Measurements from ENCODE around the gene TBC1D17.
A peak's percentile ranks its signal among the peaks of the same experiment; 100 is the strongest.

TBC1D17 gene

GRCh38 chr19:49862391-49863253, 14.9 kb upstream of the TBC1D17 start:
- no peak for DNase-seq

GRCh38 chr19:49863254-49863934, 14.1 kb upstream of the TBC1D17 start:
- no peak for DNase-seq

- no peak for DNase-seq
Measured at GRCh38 chr19:49863935-49864320, 13.6 kb upstream of the TBC1D17 start.

- DNase-seq, result no peak
Measured at GRCh38 chr19:49864890-49865289, 12.6 kb upstream of the TBC1D17 start.

GRCh38 chr19:49866933-49867782, 10.3 kb upstream of the TBC1D17 start, which contains the start of gene PNKP:
PNKP (minus strand) TSS chr19:49867576; CDS start chr19:49867204, 372 bp downstream.
- DNase-seq, result peak; percentile 86

- DNase-seq, result no peak
Measured at GRCh38 chr19:49869009-49869483, 8.5 kb upstream of the TBC1D17 start.

GRCh38 chr19:49869484-49870308, 7.8 kb upstream of the TBC1D17 start:
- DNase-seq, result peak; percentile 99

GRCh38 chr19:49870309-49870901, 7.1 kb upstream of the TBC1D17 start:
- DNase-seq, result no peak

- DNase-seq, result no peak
Measured at GRCh38 chr19:49871349-49871985, 6.0 kb upstream of the TBC1D17 start.

- DNase-seq, result no peak
Measured at GRCh38 chr19:49872245-49873128, 5.0 kb upstream of the TBC1D17 start.

- DNase-seq, result no peak
Measured at GRCh38 chr19:49873129-49873521, 4.4 kb upstream of the TBC1D17 start.

- no peak for DNase-seq
Measured at GRCh38 chr19:49873834-49874233, 3.7 kb upstream of the TBC1D17 start.

- DNase-seq, result no peak
Measured at GRCh38 chr19:49874503-49875157, 2.9 kb upstream of the TBC1D17 start.

- DNase-seq, result no peak
Measured at GRCh38 chr19:49875177-49875576, 2.3 kb upstream of the TBC1D17 start.

- peak; percentile 15 for DNase-seq
Measured at GRCh38 chr19:49875857-49876421, 1.6 kb upstream of the TBC1D17 start.

GRCh38 chr19:49876422-49877019, 981 bp upstream of the TBC1D17 start:
- DNase-seq, result peak; percentile 97

- peak; percentile 93 for DNase-seq
Measured at GRCh38 chr19:49877879-49878743, 609 bp downstream of the TBC1D17 start.

GRCh38 chr19:49878744-49879070, 1.2 kb downstream of the TBC1D17 start:
- no peak for DNase-seq

All from NCI-H774 (cell line).